ENCODE data around the gene RNF26. TPM values are rescaled to one million over a fixed set of nuclear protein-coding genes. Genes with fewer than 3 reads are reported as not detected.

The RNF26 gene
- total and polyA plus RNA-seq, 2 experiments from 2014 or later: 15.8 to 46.9 TPM

- Histone ChIP-seq H3K4me2 (peak overlapping the region; percentile 61), H3K9me2 (replicated peaks; ENCODE audit: insufficient read depth) (no peaks in the 10 kb centered on the region), H3K9me3 (ENCODE audit: low read depth) (no peaks in the 10 kb centered on the region), H3K36me3 (replicated peaks; ENCODE audit: insufficient read depth, low read depth) (no peaks in the 10 kb centered on the region), H4K20me1 (ENCODE audit: insufficient read depth, poor library complexity, severe bottlenecking) (no peaks in the 10 kb centered on the region), H2AFZ (no peak overlapping the region), H3K4me3 (no peak overlapping the region), H3K79me2 (no peaks in the 10 kb centered on the region), H3K27ac (peak overlapping the region; percentile 90), H3K27me3 (no peaks in the 10 kb centered on the region), H3K4me1 (ENCODE audit: insufficient read depth) (peaks cover 64% of the 10 kb centered on the region)
- peak; percentile 92 for DNase-seq (ENCODE audit: low spot score)
- TF ChIP-seq CTCF (IDR thresholded peaks at IDR 0.05; ENCODE audit: poor library complexity) (no peak), EZH2phosphoT487 (IDR thresholded peaks at IDR 0.05; ENCODE audit: low read depth, severe bottlenecking, unreplicated experiment) (no peak), EZH2 (IDR thresholded peaks at IDR 0.05; ENCODE audit: borderline replicate concordance) (no peak)
- 53% methylated on average over 17 of the region's 17 CpGs for WGBS (ENCODE audit: low lambda C conversion rate, missing lambda C conversion rate)
These were observed 34.1 kb downstream of the RNF26 start for GRCh38 chr11:119368121-119369034.

DNA sequence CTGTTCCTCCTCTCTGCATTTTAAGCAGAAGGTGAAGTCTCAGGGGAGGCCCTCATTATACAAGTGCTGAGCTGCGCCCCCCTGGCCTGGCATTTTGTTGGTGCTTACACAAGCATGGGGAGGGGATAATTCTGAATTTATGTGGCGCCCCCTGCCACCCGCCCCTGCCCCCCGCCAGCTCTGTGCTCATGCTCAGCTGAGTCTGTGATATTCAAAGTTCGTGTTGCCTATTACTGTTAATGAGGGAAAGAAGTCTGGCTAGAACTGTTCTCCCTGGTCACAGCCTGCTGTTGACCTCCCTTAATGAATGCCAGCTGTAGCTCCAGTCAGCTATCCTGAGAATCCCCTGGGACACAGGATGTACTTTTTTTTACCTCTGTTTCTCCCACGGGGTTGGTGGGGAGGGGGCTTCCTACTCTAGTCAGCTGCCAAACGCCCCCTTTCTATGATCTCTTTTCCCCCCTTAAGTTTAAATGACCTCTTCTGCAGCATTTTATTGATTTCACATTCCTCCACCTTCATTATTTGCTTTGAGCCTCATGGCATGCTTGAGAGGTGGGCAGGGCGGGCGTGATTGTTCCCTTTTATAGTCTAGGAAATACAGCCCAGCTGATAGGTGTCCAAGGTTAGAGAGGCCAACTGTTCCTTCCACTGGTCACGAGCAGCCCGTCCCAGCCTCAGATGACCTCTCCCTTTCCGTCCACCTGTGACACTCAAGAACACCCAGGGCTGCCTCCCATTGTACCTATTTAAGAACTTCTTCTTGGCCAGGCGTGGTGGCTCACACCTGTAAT, 35.0 kb downstream of the RNF26 start:
- no peaks in the 10 kb centered on the region for H3K79me2 ChIP-seq
- no peaks in the 10 kb centered on the region for H3K36me3 ChIP-seq (replicated peaks; ENCODE audit: insufficient read depth, low read depth)
- H3K9me3 ChIP-seq (ENCODE audit: low read depth): no peaks in the 10 kb centered on the region
- H3K27ac ChIP-seq: peak overlapping the region; percentile 90
- peaks cover 61% of the 10 kb centered on the region for H3K4me1 ChIP-seq (ENCODE audit: insufficient read depth)
- TF ChIP-seq EZH2 (IDR thresholded peaks at IDR 0.05; ENCODE audit: borderline replicate concordance) (no peak), EZH2phosphoT487 (IDR thresholded peaks at IDR 0.05; ENCODE audit: low read depth, severe bottlenecking, unreplicated experiment) (no peak), CTCF (IDR thresholded peaks at IDR 0.05; ENCODE audit: poor library complexity) (no peak)
- no peaks in the 10 kb centered on the region for H4K20me1 ChIP-seq (ENCODE audit: insufficient read depth, poor library complexity, severe bottlenecking)
- H3K9me2 ChIP-seq (replicated peaks; ENCODE audit: insufficient read depth): no peaks in the 10 kb centered on the region
- peak overlapping the region; percentile 61 for H3K4me2 ChIP-seq
- DNase-seq (ENCODE audit: low spot score): peak; percentile 48
- 60% methylated on average over 12 of the region's 13 CpGs for WGBS (ENCODE audit: low lambda C conversion rate, missing lambda C conversion rate)
- no peaks in the 10 kb centered on the region for H3K27me3 ChIP-seq
- no peak overlapping the region for H2AFZ ChIP-seq
- H3K4me3 ChIP-seq: no peak overlapping the region

DNA sequence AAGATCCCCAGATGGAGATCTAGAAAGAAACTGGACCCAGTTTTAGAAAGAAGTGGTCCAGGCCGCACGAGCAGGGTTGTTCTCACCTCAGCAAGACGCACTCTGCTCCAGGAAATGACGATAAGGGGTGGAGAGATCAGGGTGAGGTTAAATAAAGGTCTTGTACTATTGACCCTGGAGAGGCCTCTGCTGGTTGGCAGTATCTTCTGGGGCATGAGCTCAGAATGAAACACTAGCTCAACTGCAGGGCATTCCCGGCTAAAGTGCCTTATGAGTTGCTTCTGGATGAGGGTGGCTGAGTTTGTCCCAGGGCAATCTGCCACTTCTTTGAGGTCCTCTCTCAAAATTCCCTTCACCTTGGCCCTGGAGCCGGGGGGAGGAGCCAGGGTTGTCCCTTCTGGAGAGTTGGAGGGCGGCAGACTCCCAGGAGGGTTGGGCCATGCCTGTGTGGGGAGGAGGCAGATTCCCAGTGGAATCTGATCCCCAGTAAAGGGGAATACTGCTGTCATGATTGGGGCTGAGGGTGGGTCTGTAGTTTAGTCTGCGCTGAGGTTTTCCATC, 36.2 kb downstream of the RNF26 start:
- Histone ChIP-seq H2AFZ (no peak overlapping the region), H3K27me3 (no peaks in the 10 kb centered on the region), H3K9me2 (replicated peaks; ENCODE audit: insufficient read depth) (no peaks in the 10 kb centered on the region), H3K4me1 (ENCODE audit: insufficient read depth) (peaks cover 50% of the 10 kb centered on the region), H3K4me2 (peak overlapping the region; percentile 38), H3K9me3 (ENCODE audit: low read depth) (no peaks in the 10 kb centered on the region), H3K36me3 (replicated peaks; ENCODE audit: insufficient read depth, low read depth) (no peaks in the 10 kb centered on the region), H3K27ac (peak overlapping the region; percentile 90), H3K79me2 (no peaks in the 10 kb centered on the region), H3K4me3 (no peak overlapping the region), H4K20me1 (ENCODE audit: insufficient read depth, poor library complexity, severe bottlenecking) (no peaks in the 10 kb centered on the region)
- WGBS (ENCODE audit: low lambda C conversion rate, missing lambda C conversion rate): 54% methylated on average over 8 of the region's 8 CpGs
- TF ChIP-seq EZH2 (IDR thresholded peaks at IDR 0.05; ENCODE audit: borderline replicate concordance): no peak
- no peak for TF ChIP-seq EZH2phosphoT487 (IDR thresholded peaks at IDR 0.05; ENCODE audit: low read depth, severe bottlenecking, unreplicated experiment)
- TF ChIP-seq CTCF (IDR thresholded peaks at IDR 0.05; ENCODE audit: poor library complexity): no peak
- peak; percentile 51 for DNase-seq (ENCODE audit: low spot score)

All from hepatocyte (in vitro differentiated cells).